DOHH2 (cell line): ENCODE results near the gene MFN1.

Experiments used
- H3F3A ChIP-seq: fragments of 200-600 bp; sonication (generic), shearing (Covaris generic); 2 replicates; pipeline ENCODE4 v1.6.0; 2016; ENCODE audit warnings: antibody characterized with exemption, mild to moderate bottlenecking; ENCODE audit not compliant: control insufficient read depth, insufficient read depth
- H3K27ac ChIP-seq: fragments of 200-600 bp; sonication (generic); 2 replicates; pipeline ENCODE4 v1.5.1; 2014; ENCODE audit warnings: low read depth, mild to moderate bottlenecking, low read length, moderate library complexity
- H3K27me3 ChIP-seq: fragments of 200-600 bp; sonication (generic); 2 replicates; pipeline ENCODE4 v1.6.1; 2014; ENCODE audit warnings: mild to moderate bottlenecking, low read length, mixed read lengths; ENCODE audit not compliant: control insufficient read depth
- H3K36me3 ChIP-seq: fragments of 200-600 bp; sonication (generic); 2 replicates; pipeline ENCODE4 v1.6.1; 2014; ENCODE audit warnings: mild to moderate bottlenecking, low read length, moderate library complexity, mixed read lengths; ENCODE audit not compliant: control insufficient read depth
- H3K4me1 ChIP-seq: fragments of 200-600 bp; sonication (generic); 2 replicates; pipeline ENCODE4 v1.6.1; 2014; ENCODE audit warnings: mild to moderate bottlenecking, low read length, mixed read lengths; ENCODE audit not compliant: control insufficient read depth
- H3K4me2 ChIP-seq: fragments of 200-600 bp; sonication (generic); 2 replicates; pipeline ENCODE4 v1.6.0; 2014; ENCODE audit warnings: mild to moderate bottlenecking, low read length, moderate library complexity
- H3K4me3 ChIP-seq: fragments of 200-600 bp; sonication (generic); 2 replicates; pipeline ENCODE4 v1.5.1; 2014; ENCODE audit warnings: mild to moderate bottlenecking, low read length, mixed read lengths
- H3K79me2 ChIP-seq: fragments of 200-600 bp; sonication (generic); 2 replicates; pipeline ENCODE4 v1.6.1; 2014; ENCODE audit warnings: mild to moderate bottlenecking, low read length, mixed read lengths; ENCODE audit not compliant: control insufficient read depth
- H3K9me2 ChIP-seq: fragments of 200-600 bp; sonication (generic); replicated peaks from 2 replicates; pipeline ENCODE4 v1.6.1; 2014; ENCODE audit warnings: mild to moderate bottlenecking, low read length, mixed read lengths; ENCODE audit not compliant: control insufficient read depth
- H3K9me3 ChIP-seq: fragments of 200-600 bp; sonication (generic); 2 replicates; pipeline ENCODE4 v1.6.1; 2014; ENCODE audit warnings: antibody characterized with exemption, low read length, mixed read lengths; ENCODE audit not compliant: control insufficient read depth, insufficient read depth
- H4K20me1 ChIP-seq: fragments of 200-600 bp; sonication (generic); 2 replicates; pipeline ENCODE4 v1.6.0; 2014; ENCODE audit warnings: low read depth, mild to moderate bottlenecking, antibody characterized with exemption, low read length, moderate library complexity; ENCODE audit not compliant: control insufficient read depth, insufficient read depth
- CTCF ChIP-seq: fragments of 200-600 bp; sonication (generic); IDR thresholded peaks from one replicate; pipeline ENCODE4 v1.5.1; 2014; ENCODE audit warnings: antibody characterized with exemption, mild to moderate bottlenecking, low read depth, low read length; ENCODE audit not compliant: poor library complexity, severe bottlenecking
- EZH2phosphoT487 ChIP-seq: fragments of 200-600 bp; sonication (generic); IDR thresholded peaks from 2 replicates; pipeline ENCODE4 v1.6.1; 2017; ENCODE audit warnings: borderline replicate concordance, mild to moderate bottlenecking, antibody characterized with exemption, low read length, moderate library complexity, mixed read lengths

MFN1 gene

DNA sequence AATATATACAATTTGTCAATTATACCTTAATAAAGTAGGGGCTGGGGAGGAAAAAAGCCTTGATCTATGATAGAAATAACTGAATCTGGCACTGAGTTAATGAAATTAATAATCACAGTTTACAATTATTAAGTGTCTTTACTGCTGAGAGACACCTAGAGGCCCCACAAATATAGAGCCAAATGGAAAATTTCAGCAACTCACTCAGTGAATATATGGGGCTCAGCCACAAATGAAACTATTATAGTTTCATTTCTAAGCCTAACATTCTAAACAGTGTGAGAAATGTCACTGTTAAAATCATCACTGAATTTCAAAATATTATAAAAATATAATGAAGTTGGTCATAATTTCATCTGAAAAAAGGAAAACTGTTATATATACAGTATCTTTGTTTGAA, 63.5 kb downstream of the MFN1 start:
- no peak overlapping the region for H3K4me3 ChIP-seq
- H3K9me3 ChIP-seq = no peaks in the 10 kb centered on the region
- peaks cover 16% of the 10 kb centered on the region for H3K36me3 ChIP-seq
- H3K4me2 ChIP-seq = no peak overlapping the region
- H3F3A ChIP-seq = no peaks in the 10 kb centered on the region; the same call in 1 of the 2 replicates
- TF ChIP-seq EZH2phosphoT487 = no peak
- no peak for TF ChIP-seq CTCF
- H3K27me3 ChIP-seq = no peaks in the 10 kb centered on the region
- H3K9me2 ChIP-seq = no peaks in the 10 kb centered on the region
- no peaks in the 10 kb centered on the region for H3K79me2 ChIP-seq
- no peaks in the 10 kb centered on the region for H3K4me1 ChIP-seq
- H3K27ac ChIP-seq = no peak overlapping the region
- H4K20me1 ChIP-seq = no peaks in the 10 kb centered on the region

DNA sequence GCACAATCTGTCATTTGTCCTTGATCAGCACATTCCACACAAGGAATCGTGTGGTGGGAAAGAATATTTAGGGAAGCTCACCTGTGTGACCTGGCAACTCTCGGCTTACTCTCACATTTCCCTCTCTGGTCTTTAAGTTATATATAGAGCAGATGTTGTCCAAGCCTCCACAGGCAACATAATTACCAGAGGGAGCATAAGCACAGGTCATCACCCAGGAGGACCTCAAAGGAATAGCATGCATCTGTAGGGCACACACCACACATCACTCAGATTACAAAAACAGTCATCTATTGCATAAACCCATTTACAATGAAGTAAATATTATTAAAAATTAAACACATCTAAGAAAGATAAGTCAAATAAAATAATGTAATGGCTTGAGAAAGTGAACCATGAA, 67.3 kb downstream of the MFN1 start:
- Histone ChIP-seq H3K36me3 (peaks cover 21% of the 10 kb centered on the region), H4K20me1 (no peaks in the 10 kb centered on the region), H3K4me2 (no peak overlapping the region), H3K27ac (no peak overlapping the region), H3K79me2 (no peaks in the 10 kb centered on the region), H3K27me3 (no peaks in the 10 kb centered on the region), H3F3A (no peaks in the 10 kb centered on the region; the same call in 1 of the 2 replicates), H3K9me2 (no peaks in the 10 kb centered on the region), H3K4me3 (no peak overlapping the region), H3K4me1 (no peaks in the 10 kb centered on the region), H3K9me3 (no peaks in the 10 kb centered on the region)
- TF ChIP-seq EZH2phosphoT487 = no peak
- TF ChIP-seq CTCF = no peak

DNA sequence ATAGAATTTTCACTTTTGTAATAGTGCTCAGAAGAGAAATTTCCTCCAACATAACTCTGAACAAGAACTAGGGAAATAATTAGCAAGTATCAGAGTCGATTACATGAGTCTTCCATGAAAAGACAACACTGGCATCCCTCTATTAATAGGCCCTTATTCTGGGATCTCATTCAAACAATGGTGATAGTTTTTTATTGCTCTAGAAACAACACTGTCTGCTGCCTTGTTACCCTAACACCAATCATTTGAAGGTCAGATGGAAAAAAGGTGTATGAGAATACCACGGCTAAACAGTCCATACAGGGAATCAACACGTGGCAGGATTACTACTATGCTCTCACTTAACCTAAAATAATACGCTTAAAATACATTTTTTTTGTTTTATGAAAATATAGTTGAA, 67.9 kb downstream of the MFN1 start:
- H3K9me2 ChIP-seq = no peaks in the 10 kb centered on the region
- no peak overlapping the region for H3K4me2 ChIP-seq
- no peaks in the 10 kb centered on the region; the same call in 1 of the 2 replicates for H3F3A ChIP-seq
- H3K4me1 ChIP-seq = no peaks in the 10 kb centered on the region
- no peaks in the 10 kb centered on the region for H3K79me2 ChIP-seq
- no peak overlapping the region for H3K4me3 ChIP-seq
- H3K36me3 ChIP-seq = peaks cover 21% of the 10 kb centered on the region
- no peaks in the 10 kb centered on the region for H4K20me1 ChIP-seq
- no peaks in the 10 kb centered on the region for H3K27me3 ChIP-seq
- no peak overlapping the region for H3K27ac ChIP-seq
- no peak for TF ChIP-seq EZH2phosphoT487
- TF ChIP-seq CTCF = no peak
- no peaks in the 10 kb centered on the region for H3K9me3 ChIP-seq
